Stomach smooth muscle (tissue), 2 donors: ENCODE measurements around the gene THEM4.

Source experiments
- H3K27ac ChIP-seq: one replicate; pipeline ENCODE4 v1.7.0; 2013; ENCODE audit warnings: mild to moderate bottlenecking, low read length, inconsistent platforms
- H3K27me3 ChIP-seq, 2 donors: one replicate each; pipeline ENCODE4 v1.7.0; 2013; ENCODE audit warnings: low read length in 2 of 2; ENCODE audit not compliant: insufficient read depth in 2 of 2, control insufficient read depth in 1 of 2
- H3K36me3 ChIP-seq, 2 donors: one replicate each; pipeline ENCODE4 v1.7.0; 2013; ENCODE audit warnings: low read length in 2 of 2; ENCODE audit not compliant: control insufficient read depth in 2 of 2, insufficient read depth in 2 of 2
- H3K4me1 ChIP-seq: one replicate; pipeline ENCODE4 v1.7.0; 2013; ENCODE audit warnings: low read length; ENCODE audit not compliant: control insufficient read depth, insufficient read depth
- H3K4me3 ChIP-seq, 2 donors: one replicate each; pipeline ENCODE4 v1.7.0; 2013; ENCODE audit warnings: low read length in 2 of 2
- H3K9ac ChIP-seq, 2 donors: one replicate each; pipeline ENCODE4 v1.7.0; 2013; ENCODE audit warnings: low read length in 2 of 2, mild to moderate bottlenecking in 1 of 2
- H3K9me3 ChIP-seq, 2 donors: one replicate each; pipeline ENCODE4 v1.7.0; 2013; ENCODE audit warnings: low read length in 2 of 2; ENCODE audit not compliant: control insufficient read depth in 2 of 2
- donor health status: healthy.
- donor health status: Pancreatic carcinoma.

The THEM4 gene

DNA sequence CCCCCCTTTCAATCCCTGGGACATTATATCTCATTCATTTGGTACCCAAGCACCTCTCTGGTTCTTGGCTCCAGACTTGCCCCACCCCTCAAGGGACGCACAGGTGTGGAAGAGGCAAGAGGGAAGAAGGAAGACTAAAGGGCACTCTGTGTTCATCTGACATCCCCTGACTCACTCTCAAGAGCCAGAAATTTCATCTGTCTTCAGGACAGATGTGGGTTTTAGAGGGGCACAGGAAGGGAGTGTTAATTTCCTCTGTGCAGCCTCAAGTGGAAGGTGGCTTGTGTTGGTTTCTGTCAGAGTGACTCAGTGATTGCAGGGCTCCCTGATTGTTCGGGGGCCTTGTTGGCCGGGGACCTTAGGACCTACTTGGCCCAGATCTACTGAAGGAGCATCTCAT, 72.1 kb downstream of the THEM4 start:
- no peak overlapping the region for H3K4me3 ChIP-seq
- H3K36me3 ChIP-seq = no peaks in the 10 kb centered on the region
- no peaks in the 10 kb centered on the region for H3K9me3 ChIP-seq
- peaks cover 42 to 44% of the 10 kb centered on the region in 2 donors for H3K27me3 ChIP-seq
- peaks cover 26% of the 10 kb centered on the region for H3K4me1 ChIP-seq
- no peak overlapping the region for H3K27ac ChIP-seq
- H3K9ac ChIP-seq = no peak overlapping the region

DNA sequence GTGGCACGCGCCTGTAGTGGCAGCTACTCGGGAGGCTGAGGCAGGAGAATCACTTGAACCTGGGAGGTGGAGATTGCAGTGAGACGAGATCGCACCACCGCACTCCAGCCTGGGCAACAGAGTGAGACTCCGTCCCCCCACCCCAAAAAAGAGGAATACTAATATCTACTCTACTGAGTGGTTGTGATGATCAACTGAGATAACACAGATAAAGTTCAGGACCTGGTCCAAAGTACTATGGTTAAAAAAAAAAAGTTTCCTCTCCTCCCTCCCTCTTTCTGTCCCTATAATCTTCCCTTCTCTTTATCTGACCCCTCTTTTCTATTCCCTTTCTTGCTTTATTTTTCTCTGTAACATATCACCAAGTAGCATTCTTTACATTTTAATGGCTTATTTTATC, 73.7 kb downstream of the THEM4 start:
- Histone ChIP-seq H3K4me3 (no peak overlapping the region), H3K9me3 (no peaks in the 10 kb centered on the region), H3K9ac (no peak overlapping the region), H3K27me3 (peaks cover 37% of the 10 kb centered on the region in 2 donors), H3K27ac (no peak overlapping the region), H3K4me1 (peaks cover 26% of the 10 kb centered on the region), H3K36me3 (no peaks in the 10 kb centered on the region)

DNA sequence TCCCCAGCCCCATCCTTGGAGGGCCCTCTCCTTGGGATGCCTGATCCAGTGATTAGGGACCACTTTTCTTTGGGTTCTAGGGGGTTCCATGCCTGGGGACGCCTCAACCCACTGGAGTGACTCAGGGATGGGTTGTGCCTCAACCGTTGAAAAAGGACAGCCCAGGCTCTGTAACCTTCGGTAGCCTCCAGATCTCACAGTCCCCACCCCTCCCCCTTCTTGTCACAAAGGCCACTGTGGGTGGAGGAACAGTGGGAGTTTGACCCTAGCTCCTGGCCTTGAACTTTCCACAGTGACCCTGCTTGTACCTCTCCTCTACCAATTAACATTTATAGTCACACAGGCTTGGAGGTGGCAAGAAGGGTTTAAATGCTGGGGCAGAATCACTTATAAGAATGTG, 75.1 kb downstream of the THEM4 start:
- H3K4me1 ChIP-seq = peaks cover 20% of the 10 kb centered on the region
- no peak overlapping the region for H3K9ac ChIP-seq
- H3K27ac ChIP-seq = no peak overlapping the region
- peaks cover 23 to 36% of the 10 kb centered on the region in 2 donors for H3K27me3 ChIP-seq
- H3K4me3 ChIP-seq = no peak overlapping the region
- H3K36me3 ChIP-seq = no peaks in the 10 kb centered on the region
- H3K9me3 ChIP-seq = no peaks in the 10 kb centered on the region

DNA sequence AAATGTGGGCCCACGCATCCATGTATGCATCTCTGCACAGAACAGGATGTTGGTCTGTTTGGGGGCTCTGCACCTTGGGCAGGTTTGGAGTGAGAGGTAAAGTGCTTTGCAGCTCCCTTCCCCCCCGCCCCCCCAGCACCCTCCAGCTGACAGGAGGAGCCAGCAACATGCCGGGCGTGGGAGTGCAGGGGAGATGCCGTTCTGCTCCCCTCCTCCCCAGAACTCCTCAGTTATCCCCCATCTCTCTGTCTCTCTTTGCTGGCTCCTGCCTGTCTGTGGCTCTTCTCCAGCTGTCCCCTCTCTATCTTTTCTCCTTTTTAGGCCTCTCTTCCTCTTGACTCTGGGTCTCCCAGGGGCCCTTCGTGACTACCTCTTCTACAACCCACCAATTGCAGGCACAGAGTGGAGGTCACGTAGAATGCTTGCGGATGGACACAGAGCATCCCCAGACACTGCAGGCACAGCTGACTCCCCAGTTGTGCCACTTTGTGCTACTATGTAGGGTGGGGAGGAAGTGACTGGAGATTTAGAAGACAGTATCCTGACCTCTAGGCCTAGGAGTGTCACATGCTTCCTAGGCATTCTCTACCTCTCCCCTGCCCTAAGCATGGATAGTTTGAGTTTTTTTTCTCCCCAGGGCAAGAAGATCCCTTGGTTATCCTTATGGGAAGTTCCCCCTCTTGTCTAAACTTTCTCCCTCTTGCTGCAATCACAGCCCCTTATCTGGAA, 76.0 kb downstream of the THEM4 start:
- H3K9me3 ChIP-seq = no peaks in the 10 kb centered on the region
- H3K27ac ChIP-seq = no peak overlapping the region
- peaks cover 18 to 27% of the 10 kb centered on the region in 2 donors for H3K27me3 ChIP-seq
- no peak overlapping the region for H3K4me3 ChIP-seq
- no peaks in the 10 kb centered on the region for H3K36me3 ChIP-seq
- H3K4me1 ChIP-seq = peaks cover 13% of the 10 kb centered on the region
- no peak overlapping the region for H3K9ac ChIP-seq

DNA sequence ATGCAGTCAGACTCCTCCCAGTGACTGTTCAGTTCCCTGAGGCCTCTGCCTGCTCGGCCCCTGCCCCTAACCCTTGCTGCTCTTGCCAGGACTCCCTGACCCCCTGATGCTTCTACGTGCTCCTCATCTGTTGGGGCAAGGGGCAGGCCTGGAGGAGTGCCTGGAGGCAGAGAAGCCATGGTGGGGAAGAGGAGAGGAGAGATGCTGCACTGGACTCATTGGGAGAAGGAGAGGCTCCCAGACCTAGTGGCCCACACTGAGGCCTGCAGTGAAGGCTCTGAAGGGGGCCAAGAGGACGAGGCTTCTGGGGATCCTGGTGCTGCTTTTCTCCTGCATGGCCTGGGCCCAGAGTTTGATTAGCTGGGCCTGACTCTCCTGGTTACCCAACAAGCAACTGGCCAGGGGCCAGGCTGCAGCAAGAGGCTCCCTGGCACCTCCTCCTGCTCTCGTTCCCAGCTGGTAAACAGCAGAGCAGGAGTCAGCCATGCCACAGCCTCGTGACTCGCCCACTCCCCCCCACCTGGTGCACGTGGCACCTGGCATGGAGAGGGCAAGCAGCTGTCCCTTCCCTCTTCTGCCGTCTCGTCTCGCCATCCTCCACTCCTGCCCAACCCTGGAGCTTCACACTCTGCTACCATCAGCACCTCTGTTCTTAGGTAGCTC, 76.9 kb downstream of the THEM4 start:
- Histone ChIP-seq H3K27me3 (peaks cover 15 to 25% of the 10 kb centered on the region in 2 donors), H3K9ac (no peak overlapping the region), H3K27ac (no peak overlapping the region), H3K9me3 (no peaks in the 10 kb centered on the region), H3K36me3 (no peaks in the 10 kb centered on the region), H3K4me3 (no peak overlapping the region), H3K4me1 (peaks cover 7% of the 10 kb centered on the region)

DNA sequence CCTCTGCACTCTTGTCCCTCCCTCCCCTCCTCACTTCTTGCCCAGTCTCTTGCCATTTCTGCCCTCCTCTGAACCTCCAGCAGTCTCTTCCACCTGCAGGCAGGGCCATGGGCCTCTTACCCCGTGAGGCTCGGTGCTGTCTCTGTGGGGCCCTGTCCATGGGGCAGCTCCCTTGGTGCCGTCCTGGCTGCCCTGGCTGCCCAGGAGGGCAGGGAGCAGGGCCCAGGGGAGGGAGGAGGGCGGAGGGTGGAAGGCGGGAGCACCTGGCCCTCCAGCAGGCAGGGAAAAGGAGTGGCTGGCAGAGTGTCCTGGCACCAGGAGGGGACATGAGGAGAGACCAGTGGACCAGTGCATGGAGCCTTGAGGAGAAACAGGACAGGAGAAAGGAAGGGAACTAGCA, 77.7 kb downstream of the THEM4 start, which contains the start of gene RORC:
RORC (minus strand) TSS at position 198 of the 400 bp plus-strand sequence; CDS start at position 160, 38 bp downstream.
- Histone ChIP-seq H3K4me3 (no peak within 1 kb of the TSS), H3K36me3 (no peaks in the 10 kb centered on the region), H3K27me3 (peaks cover 7 to 18% of the 10 kb centered on the region in 2 donors), H3K4me1 (peaks cover 7% of the 10 kb centered on the region), H3K9ac (no peak within 1 kb of the TSS), H3K9me3 (no peaks in the 10 kb centered on the region), H3K27ac (no peak within 1 kb of the TSS)

DNA sequence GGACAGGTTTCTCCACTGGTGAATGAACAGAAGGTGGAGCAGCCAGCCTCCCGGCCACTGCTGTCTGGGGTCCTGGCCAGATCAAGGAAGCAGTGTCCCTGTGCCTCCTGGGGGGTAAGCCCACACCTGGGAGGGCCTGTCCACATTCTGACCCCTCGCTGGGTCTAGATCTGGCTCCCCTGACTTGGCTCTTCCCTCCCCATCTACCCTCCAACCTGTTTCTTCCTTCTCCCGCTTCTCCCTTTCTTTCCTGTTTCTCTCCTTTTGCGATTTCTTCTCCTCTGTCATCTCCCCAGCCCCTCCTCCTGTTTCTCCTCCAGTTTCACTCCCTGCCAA, 78.1 kb downstream of the THEM4 start:
- H3K27ac ChIP-seq = no peak overlapping the region

DNA sequence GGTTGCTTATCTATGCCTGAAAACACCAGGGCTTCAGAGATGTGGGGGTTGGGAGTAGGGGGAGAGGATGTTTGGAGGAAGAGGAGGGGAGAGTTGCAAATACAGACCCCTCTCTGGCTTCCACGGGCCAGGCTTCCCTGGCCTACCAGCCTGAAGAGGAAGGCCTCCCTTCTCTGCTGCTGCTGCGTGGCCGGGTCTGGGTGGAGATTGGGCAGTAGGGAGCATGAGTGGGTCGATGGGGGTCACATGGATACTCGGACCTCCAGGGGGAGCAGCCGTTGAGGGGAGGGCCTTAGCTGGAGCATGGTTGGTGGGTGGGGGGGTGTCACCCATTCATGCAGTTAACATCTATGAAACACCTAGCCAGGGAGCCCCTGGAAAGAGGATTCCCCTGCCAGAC, 79.3 kb downstream of the THEM4 start:
- Histone ChIP-seq H3K4me1 (peaks cover 7% of the 10 kb centered on the region), H3K27me3 (peaks cover 7 to 18% of the 10 kb centered on the region in 2 donors), H3K36me3 (no peaks in the 10 kb centered on the region), H3K4me3 (no peak overlapping the region), H3K9ac (no peak overlapping the region), H3K9me3 (no peaks in the 10 kb centered on the region), H3K27ac (no peak overlapping the region)

More for the DNA sequence above, 78.1 kb downstream of the THEM4 start:
- no peaks in the 10 kb centered on the region for H3K36me3 ChIP-seq
- no peaks in the 10 kb centered on the region for H3K9me3 ChIP-seq
- no peak overlapping the region for H3K4me3 ChIP-seq
- peaks cover 7 to 18% of the 10 kb centered on the region in 2 donors for H3K27me3 ChIP-seq
- peaks cover 7% of the 10 kb centered on the region for H3K4me1 ChIP-seq
- no peak overlapping the region for H3K9ac ChIP-seq

DNA sequence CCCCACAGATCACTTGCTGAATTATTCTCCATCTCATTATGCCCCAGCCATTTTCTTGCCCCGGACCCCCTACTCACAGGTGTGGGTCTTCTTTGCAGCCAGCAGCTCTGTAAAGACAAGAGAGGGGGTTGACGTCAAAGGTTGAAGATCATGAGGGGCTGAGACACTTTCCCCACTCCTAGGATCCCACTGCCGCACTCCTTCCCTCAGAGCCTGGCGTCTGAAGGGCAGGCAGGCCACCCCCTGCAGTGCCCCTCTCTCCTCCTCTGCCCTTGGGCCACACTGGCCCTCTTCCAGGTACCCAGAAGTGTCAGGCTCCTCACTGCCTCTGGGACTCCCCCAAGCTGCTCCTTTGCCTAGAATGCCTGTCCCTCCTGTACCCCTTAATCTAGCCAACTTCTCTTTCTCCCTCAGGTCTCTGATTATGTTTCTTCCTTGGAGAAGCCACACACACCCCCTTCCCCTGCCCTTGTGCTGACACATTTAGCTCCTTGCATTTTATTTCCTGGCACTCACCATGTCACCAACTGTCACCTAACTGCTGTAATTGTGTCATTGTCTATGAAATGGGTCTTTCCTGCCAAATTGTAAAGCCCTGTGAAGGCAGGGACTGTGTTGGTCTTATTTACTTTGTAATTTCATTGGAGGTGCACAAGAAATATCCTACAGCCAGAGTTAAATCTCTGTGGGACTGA, 79.8 kb downstream of the THEM4 start:
- peaks cover 7% of the 10 kb centered on the region for H3K4me1 ChIP-seq
- H3K4me3 ChIP-seq = no peak overlapping the region
- no peak overlapping the region for H3K27ac ChIP-seq
- H3K9me3 ChIP-seq = no peaks in the 10 kb centered on the region
- peaks cover 6 to 18% of the 10 kb centered on the region in 2 donors for H3K27me3 ChIP-seq
- H3K9ac ChIP-seq = no peak overlapping the region
- H3K36me3 ChIP-seq = no peaks in the 10 kb centered on the region

DNA sequence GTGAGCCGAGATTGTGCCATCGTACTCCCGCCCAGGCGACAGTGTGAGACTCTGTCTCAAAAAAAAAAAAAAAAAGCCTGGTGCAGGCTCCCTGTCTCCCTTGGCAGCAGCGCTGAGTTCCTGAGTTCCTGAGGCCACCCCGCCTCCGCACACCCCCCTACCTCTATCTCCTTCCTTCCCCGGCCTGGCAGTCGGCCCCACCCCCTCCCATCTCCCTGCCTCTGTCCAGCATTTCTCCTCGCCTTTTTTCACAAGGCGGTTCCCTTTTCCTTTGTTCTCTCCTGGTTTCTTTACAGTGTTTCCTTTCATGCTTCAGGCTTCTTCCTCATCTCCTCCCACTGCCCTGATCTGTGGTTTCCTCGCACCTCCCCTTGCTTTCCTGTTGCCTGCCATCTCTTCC, 80.4 kb downstream of the THEM4 start:
- Histone ChIP-seq H3K4me1 (peaks cover 7% of the 10 kb centered on the region), H3K4me3 (no peak overlapping the region), H3K27me3 (peaks cover 5 to 18% of the 10 kb centered on the region in 2 donors), H3K9ac (no peak overlapping the region), H3K9me3 (no peaks in the 10 kb centered on the region), H3K36me3 (no peaks in the 10 kb centered on the region), H3K27ac (no peak overlapping the region)
